DMS 273 (cell line): ENCODE results near the gene CIAO3.

Experiments used
- DNase-seq: peaks from one replicate; lab custom pipeline; 2025; ENCODE audit not compliant: unreplicated experiment; lab: John Stamatoyannopoulos, UW

CIAO3 gene

DNA sequence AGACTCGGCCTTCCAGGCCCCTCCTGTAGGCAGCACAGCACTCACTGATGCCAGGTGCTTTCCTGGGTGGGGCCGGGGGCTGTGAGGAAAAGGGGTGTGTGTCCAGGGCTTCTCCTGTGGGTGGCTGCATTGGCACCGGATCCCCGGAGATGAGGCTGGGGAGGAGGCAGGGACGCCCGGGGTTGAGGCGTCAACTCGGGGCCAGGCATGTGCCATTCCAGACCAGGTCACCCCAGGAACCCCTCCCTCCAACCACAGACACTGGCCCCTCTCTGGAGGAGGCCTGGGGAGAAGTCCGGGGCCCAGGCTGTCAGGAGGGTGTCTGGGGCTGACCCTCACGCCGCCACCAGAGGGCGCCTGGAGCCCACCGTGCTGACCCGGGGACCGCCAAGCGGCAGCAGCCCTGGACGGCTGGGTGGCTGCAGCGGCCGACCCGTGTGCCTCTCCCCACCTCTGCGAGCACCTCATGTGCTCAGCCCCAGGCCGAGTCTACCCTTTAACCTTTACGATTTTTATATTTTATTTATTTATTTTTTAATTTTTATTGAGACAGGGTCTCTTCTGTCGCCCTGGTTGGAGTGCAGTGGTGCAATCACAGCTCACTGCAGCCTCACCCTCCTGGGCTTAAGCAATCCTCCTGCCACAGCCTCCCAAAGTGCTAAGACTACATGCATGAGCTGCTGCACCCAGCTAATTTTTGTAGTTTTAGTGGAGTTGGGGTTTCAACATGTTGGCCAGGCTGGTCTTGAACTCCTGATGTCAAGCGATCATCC is 29.1 kb downstream of the CIAO3 start:
- DNase-seq, result peak; percentile 85

DNA sequence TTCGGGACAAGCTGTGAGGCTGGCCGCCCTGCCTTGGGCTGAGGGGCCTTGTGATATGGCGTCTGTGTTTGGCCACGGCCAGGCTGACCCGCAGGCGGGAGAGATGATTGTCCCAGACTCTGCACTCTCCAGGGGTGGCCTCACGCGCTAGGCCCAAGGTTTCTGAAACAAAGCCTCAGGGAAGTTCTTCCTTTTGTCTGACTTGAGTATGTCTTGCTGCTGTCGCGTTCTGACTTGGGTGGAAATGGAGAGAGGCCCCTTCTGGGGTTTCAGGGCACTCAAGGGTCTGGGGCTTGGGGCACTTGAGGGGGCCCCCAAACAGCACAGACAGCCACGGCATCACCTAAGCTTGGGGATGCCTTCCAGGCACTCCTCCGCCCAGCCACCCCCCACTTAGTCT is 29.7 kb downstream of the CIAO3 start:
- no peak for DNase-seq

GRCh38 chr16:710500-711075 is 30.2 kb downstream of the CIAO3 start:
- DNase-seq, result peak; percentile 80

DNA sequence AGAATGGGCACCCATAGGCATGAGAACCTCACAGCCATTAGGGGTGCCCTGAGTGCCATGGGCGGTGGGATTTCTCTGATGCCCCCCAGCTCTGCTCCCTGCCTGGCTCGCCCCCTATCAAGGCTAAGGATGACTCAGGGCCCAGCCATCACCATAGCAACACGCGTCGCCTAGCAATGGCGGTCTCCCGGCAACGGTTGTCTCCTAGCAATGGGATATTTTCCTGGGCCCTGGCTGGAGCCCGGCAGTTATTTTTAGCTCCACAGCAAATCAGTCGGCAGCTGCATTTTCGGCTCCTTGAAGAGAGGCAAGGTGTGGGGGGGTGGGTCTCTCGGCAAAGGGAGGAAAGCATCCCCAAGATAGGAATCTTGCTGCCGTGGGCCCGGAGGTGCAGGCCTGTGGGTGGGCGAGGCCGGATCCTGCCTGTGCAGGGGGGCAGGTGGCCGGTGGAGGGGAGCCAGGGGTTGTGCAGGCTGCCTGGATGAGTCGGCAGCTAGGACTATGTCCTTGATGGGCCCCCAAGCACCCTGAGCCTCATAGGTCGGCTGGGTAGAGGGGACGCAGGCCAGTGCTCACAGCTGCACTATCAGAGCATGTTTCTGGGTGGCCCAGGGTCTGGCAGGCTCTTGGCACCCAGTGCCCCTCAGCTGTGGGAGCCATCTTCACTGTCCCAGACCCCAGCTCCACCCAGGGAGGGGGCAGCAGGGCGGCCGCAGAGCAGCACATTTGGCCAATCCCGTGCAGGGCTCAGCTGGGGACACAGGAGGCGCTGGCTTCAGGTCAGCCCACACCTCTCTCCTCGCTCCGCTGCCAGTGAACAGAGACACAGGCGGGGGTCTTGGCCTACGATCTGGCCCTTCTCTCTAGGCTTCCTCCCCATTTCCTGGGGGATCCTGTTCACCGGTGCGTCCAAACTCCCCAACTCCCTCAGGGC is 31.0 kb downstream of the CIAO3 start:
- DNase-seq, result peak; percentile 98

DNA sequence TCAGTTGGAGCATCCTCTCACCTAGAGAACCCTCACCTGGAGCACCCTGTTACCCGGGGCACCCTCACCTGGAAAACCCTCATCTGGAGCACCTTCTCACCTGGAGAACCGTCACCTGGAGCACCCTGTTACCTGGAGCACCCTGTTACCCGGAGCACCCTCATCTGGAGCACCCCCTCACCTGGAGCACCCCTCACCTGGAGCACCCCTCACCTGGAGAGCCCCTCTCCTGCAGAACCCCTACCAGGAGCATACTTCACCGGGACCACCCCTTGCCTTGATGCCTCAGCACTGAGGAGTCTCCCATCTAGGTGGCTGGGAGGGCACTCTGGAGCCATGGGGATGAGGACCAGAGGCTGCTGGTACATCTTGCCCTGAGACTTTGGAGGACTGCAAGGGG is 31.8 kb downstream of the CIAO3 start:
- DNase-seq, result peak; percentile 45

DNA sequence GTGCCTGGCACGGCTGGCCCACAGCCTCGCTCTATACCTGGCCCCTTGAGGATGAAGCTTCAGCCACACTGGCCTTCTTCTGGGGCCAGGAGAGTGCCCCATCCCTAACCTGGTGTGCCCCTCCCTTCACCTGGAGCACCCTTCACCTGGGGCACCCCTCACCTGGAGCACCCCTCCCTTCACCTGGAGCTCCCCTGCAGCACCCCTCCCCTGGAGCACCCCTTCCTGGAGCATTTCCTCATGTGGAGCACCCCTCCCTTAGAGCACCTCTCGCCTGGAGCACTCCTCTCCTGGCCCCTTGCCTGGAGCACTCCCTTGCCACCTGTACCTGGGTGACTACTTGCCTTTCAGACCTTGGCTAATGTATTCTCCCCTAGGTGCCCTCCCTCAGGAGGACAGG is 32.8 kb downstream of the CIAO3 start:
- no peak for DNase-seq

DNA sequence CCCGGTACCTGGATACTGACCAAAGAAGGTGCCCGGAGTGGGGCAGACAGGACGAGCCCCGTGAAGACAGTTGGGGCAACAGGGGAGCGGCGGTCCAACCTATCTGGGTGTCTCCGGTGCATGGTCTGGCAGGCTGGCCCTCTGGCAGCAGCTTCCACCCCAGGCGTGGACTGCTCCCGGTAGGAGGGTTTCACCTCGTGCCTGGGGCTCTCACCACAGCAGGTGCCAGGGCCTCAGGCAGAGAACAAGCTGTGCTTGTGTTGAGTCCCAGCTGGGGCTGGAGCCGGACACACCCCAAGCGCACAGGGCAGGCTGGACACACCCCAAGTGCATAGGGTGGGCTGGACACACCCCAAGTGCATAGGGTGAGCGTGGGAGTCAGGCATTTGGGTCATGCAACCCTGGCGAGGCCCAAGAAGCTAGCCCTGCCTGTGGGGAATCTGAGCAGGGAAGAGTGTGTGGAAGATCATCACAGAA is 33.7 kb downstream of the CIAO3 start:
- peak; percentile 68 for DNase-seq

DNA sequence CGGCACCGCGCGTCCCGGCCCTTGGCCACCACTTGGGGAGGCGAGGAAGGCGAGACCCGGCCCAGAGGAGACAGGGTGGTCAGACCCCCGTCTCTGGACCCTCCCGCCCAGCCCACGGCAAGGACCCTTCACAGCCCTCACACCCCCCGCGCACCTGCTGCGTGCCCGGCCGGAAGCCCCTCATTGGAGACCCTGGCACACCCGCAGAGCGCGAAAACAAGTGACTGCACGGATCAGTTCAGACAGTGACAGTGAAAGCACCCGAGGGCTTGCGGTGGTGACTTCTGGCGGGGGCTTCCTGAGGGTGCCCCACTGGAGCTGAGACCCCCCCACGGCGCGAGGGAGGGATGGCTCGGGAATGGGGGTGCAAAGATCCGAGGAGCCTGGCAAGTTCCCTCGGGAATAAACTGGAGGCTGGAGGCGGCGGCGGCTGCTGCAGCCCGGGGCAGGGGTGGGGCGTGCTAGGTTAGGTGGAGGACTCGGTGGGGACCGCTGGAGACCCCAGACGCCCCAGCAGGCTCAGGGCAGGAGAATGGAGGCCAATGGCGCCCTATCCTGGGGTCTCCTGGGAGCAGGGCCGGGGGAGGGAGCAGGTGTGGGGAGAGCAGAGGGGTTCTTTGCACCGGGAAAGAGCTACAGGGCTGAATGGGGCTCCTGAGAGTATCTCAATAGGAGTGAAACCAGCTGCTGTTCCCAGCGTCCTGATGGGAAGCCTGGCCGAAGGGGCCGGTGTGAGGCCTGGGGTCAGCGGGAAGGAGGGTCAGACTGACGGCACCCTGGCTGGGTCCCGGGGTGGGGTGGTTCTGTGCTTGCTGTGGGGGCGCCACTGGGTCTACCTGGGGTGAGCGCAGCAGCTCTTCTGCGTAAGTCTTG is 34.4 kb downstream of the CIAO3 start:
- DNase-seq, result peak; percentile 69

DNA sequence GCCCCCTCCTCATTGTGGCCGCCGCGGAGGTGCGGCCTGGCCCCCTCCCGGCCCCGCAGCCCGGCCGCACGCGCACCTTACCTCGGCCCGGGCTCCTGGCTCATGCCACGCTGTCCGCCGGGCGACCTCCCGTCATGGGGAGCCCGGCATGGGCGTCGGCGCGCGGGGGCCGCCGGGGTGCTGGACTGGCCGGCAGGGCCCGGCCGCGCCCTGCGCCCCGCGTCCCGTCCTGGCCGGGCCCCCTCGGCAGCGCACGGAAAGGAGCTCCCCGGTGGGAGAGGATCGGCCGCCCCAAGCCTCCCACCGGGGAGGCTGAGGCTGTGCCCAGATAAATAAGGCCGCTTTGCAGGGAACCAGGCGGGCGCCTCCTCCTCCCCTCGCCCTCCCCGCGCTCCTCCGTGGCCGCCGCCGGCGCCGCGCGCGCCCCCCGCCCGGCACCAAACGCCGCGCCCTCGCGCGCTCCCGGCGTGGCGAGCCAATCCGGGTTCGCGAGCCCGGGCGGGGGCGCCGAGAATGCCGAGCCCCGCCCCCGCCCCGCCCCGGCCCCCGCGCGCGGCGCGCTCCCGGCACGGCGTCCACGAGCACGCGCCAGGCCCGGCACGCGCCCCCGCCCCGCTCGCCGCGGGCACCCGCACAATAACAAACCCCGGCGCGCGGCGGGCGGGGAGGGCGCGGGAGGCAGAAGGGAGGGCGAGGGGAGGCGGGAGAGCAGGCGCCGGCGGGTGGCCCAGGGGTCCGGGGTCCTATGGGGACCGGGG is 35.2 kb downstream of the CIAO3 start, which contains the start of gene FBXL16:
Gene FBXL16, minus strand, starts transcription at position 371 of the 758 bp plus-strand sequence. CDS start 8,396 bp downstream, outside the sequence.
- peak; percentile 96 for DNase-seq

DNA sequence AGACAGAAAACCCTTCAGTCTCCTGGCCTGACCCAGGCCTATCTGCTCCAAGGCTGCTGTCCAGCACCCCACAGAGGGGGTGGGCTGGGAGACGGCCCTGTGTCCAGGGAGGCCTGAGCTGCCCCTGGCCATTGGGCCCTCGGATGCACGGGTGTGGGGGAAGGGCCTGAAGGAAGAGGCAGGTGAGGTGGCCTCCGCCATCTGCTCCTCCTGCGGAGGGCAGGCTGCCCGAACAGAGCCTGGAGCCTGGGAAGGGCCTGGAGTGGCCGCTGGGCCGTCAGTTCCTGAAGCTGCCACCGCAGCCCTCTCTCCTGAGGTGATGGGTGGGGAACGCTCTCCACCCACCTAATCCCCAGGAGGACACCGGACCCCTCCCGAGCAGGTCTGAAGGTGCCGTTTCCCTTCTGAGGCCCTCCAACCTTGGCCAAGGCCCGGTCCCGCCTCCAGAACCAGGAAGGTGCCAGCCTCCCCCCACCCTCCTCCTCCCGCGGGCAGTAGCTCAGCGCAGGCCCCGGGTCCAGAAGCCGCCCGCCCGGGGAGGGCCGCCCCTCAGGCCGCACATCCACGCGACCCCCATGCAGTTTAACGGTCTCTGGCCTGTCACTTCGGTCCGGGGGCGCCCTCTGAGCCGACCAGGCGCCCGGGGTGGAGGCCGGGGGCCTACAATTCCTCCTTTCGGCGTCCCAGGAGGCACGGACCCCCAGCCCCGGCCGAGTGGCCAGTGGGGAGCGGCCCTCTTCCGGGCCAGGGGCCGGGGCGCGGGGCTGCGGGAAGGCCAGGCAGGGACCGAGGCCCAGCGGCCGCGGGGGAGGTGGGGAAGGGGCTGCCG is 36.0 kb downstream of the CIAO3 start:
- DNase-seq, result peak; percentile 69

- DNase-seq, result no peak
These were observed 36.8 kb downstream of the CIAO3 start for GRCh38 chr16:704047-704446.

DNA sequence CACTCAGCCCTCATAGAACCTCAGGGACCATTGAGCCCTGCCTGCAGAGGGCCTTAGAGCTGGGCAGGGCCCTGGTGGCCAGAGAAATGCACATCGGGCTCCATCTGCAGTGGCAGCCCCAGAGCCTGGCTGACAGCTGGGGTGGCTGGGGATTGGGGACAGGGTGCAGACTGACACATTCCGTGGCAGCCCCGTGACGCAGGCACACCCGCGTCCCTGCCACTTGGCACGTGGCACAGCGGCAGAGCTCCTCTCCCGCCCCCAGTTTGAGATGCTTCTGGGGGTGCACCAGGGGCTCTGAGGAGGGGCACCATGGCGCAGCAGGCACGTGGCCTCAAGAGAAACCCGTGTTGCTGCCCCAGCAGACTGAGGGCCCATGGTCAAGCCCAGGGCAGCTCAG is 37.4 kb downstream of the CIAO3 start:
- DNase-seq, result no peak

- DNase-seq, result no peak
These were observed 38.5 kb downstream of the CIAO3 start for GRCh38 chr16:702341-702740.

GRCh38 chr16:700684-701584 is 39.9 kb downstream of the CIAO3 start:
- DNase-seq, result no peak

- no peak for DNase-seq
These were observed 41.7 kb downstream of the CIAO3 start for GRCh38 chr16:698911-699671.

- DNase-seq, result no peak
These were observed 45.3 kb downstream of the CIAO3 start for GRCh38 chr16:695355-696089.
